Measurements from ENCODE around the gene RPL22L1. TPM values are rescaled to one million over a fixed set of nuclear protein-coding genes. Genes with fewer than 3 reads are reported as not detected.
"Not testable (repeated sequence)": the region's sequence is repeated elsewhere in the genome, so short reads cannot be mapped to it uniquely, and the experiment has no call there.

Gene RPL22L1
- total RNA-seq, 4 donors from 2014 or later = 76.0 to 344 (median 191) TPM

DNA sequence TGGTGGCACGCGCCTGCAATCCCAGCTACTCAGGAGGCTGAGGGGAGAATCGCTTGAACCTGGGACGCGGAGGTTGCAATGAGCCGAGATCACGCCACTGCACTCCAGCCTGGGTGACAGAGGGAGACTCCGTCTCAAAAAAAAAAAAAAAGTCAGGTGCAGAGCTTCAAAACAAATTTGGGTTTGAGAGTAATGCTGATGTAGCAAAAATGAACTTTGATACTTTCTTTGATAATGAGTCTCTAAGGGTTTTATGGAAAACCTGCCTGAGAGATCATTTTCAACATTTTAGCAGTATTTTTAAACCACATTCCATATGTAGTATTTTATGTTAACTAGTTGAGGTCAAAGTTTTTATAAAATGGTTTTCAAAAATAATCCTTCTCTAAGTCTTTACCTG is 23.9 kb upstream of the RPL22L1 start:
- no peak for DNase-seq
- Histone ChIP-seq H3K9me3 (no peaks in the 10 kb centered on the region), H3K27ac (no peak overlapping the region), H3K36me3 (no peaks in the 10 kb centered on the region), H3K27me3 (no peaks in the 10 kb centered on the region), H3K4me1 (no peaks in the 10 kb centered on the region), H3K4me3 (no peak overlapping the region)
- TF ChIP-seq POLR2A (IDR thresholded peaks at IDR 0.05) = no peak
- TF ChIP-seq, protein P1, sequence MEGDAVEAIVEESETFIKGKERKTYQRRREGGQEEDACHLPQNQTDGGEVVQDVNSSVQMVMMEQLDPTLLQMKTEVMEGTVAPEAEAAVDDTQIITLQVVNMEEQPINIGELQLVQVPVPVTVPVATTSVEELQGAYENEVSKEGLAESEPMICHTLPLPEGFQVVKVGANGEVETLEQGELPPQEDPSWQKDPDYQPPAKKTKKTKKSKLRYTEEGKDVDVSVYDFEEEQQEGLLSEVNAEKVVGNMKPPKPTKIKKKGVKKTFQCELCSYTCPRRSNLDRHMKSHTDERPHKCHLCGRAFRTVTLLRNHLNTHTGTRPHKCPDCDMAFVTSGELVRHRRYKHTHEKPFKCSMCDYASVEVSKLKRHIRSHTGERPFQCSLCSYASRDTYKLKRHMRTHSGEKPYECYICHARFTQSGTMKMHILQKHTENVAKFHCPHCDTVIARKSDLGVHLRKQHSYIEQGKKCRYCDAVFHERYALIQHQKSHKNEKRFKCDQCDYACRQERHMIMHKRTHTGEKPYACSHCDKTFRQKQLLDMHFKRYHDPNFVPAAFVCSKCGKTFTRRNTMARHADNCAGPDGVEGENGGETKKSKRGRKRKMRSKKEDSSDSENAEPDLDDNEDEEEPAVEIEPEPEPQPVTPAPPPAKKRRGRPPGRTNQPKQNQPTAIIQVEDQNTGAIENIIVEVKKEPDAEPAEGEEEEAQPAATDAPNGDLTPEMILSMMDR (IDR thresholded peaks at IDR 0.05) = no peak
- intact Hi-C loops (cut with DNase I) = no loop called here
- WGBS, 2 donors = 95 to 99% methylated on average over 8 of the region's 8 CpGs

DNA sequence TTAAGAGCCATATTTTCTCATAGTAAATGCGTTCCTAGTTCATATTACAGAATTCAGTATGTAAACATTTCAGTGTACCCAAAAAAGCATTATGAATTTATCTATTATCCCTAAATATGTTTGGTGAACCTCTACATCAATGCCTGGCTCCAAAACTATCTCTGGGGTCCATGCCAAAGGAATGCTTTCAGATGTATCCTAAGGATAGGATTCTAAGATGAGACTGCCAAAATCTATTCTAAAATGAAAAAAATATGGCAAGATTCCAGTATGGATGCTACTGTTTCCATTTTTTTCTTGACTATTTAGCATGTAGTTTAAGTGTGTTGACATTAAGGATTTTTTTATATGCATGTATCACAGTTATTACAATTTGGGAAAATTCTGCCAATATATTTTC is 19.6 kb upstream of the RPL22L1 start:
- DNase-seq = no peak
- no peak for TF ChIP-seq POLR2A (IDR thresholded peaks at IDR 0.05)
- TF ChIP-seq, protein P1 (IDR thresholded peaks at IDR 0.05) = no peak
- intact Hi-C loops (cut with DNase I) = no loop called here
- 41 to 43% methylated on average over 1 of the region's 1 CpG for WGBS, 2 donors
- Histone ChIP-seq H3K4me1 (no peaks in the 10 kb centered on the region), H3K27me3 (no peaks in the 10 kb centered on the region), H3K36me3 (no peaks in the 10 kb centered on the region), H3K4me3 (no peak overlapping the region), H3K27ac (no peak overlapping the region), H3K9me3 (no peaks in the 10 kb centered on the region)

DNA sequence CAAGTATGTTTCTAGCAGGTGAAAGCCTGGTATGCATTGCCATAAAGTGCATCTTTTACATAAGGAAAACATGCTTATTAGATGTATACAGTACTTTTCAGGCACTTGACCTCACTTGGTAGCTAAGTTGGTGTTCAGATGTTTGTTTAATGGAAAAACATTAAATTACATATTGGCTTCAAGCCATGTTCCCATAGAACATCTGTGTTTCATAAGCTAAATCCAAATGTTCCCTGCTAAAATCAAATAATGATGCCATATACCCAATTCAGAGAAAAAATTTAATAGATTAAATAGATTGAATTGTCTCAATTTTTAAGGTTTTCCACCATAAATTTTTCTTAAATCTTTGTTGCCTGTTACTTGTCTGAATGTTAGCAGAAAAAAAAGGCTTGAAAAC is 19.1 kb upstream of the RPL22L1 start:
- intact Hi-C loops (cut with DNase I) = no loop called here
- no peak for DNase-seq

DNA sequence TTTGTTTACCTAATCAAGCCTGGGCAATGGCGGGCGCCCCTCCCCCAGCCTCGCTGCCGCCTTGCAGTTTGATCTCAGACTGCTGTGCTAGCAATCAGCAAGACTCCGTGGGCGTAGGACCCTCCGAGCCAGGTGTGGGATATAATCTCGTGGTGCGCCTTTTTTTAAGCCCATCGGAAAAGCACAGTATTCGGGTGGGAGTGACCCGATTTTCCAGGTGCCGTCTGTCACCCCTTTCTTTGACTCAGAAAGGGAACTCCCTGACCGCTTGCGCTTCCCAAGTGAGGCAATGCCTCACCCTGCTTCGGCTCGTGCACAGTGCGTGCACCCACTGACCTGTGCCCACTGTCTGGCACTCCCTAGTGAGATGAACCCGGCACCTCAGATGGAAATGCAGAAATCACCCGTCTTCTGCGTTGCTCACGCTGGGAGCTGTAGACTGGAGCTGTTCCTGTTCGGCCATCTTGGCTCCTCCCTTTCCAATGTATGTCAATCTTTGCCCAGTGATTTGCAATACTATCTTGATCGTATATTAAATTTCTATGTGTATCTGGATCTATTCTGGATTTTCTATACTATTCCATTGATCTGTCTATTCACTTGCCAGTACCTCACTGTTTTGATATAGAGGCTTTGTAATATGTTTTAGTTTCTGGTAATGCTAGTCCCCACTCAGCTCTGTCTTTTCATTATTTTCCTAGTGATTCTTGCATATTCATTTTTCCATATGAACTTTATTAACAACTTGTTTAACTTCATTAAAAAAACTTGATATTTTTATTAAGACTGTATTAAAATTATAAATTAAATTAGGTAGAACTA is 14.3 kb upstream of the RPL22L1 start:
- H3K4me1 ChIP-seq; H3K27ac ChIP-seq; H3K9me3 ChIP-seq; H3K36me3 ChIP-seq; H3K27me3 ChIP-seq; DNase-seq; intact Hi-C loops (cut with DNase I): not testable (repeated sequence)
- H3K4me3 ChIP-seq = peak overlapping the region in 1 of 4 donors; percentile 4
- WGBS, 2 donors = 95 to 99% methylated on average over 8 to 11 of the region's 24 CpGs

More for the DNA sequence above, 19.1 kb upstream of the RPL22L1 start:
- TF ChIP-seq, protein P1 (IDR thresholded peaks at IDR 0.05) = no peak
- TF ChIP-seq POLR2A (IDR thresholded peaks at IDR 0.05) = no peak
- no peaks in the 10 kb centered on the region for H3K9me3 ChIP-seq
- no peaks in the 10 kb centered on the region for H3K27me3 ChIP-seq
- H3K36me3 ChIP-seq = no peaks in the 10 kb centered on the region
- no peaks in the 10 kb centered on the region for H3K4me1 ChIP-seq
- H3K4me3 ChIP-seq = no peak overlapping the region
- H3K27ac ChIP-seq = no peak overlapping the region

DNA sequence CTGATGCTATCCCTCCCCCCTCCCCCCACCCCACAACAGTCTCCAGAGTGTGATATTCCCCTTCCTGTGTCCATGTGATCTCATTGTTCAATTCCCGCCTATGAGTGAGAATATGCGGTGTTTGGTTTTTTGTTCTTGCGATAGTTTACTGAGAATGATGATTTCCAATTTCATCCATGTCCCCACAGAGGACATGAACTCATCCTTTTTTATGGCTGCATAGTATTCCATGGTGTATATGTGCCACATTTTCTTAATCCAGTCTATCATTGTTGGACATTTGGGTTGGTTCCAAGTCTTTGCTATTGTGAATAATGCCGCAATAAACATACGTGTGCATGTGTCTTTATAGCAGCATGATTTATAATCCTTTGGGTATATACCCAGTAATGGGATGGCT is 8.7 kb upstream of the RPL22L1 start:
- H3K9me3 ChIP-seq; H3K36me3 ChIP-seq; H3K27ac ChIP-seq; H3K4me1 ChIP-seq; H3K4me3 ChIP-seq; DNase-seq; intact Hi-C loops (cut with DNase I); H3K27me3 ChIP-seq: not testable (repeated sequence)
- WGBS, 2 donors = 100% methylated on average over 1 to 3 of the region's 5 CpGs

DNA sequence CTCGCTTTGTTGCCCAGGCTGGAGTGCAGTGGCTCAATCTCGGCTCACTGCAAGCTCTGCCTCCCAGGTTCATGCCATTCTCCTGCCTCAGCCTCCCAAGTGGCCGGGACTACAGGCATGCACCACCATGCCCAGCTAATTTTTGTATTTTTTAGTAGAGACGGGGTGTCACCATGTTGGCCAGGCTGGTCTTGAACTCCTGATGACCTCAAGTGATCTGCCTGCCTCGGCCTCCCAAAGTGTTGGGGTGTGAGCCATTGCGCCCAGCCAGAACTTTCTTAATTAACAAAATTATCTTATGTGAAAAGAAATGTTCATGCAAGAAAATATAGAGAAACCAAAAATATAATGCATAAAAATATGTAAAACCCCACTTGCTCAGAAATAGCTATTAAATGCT is 7.3 kb upstream of the RPL22L1 start:
- H3K27me3 ChIP-seq; H3K4me1 ChIP-seq; intact Hi-C loops (cut with DNase I); H3K4me3 ChIP-seq; DNase-seq; H3K9me3 ChIP-seq; H3K27ac ChIP-seq; H3K36me3 ChIP-seq: not testable (repeated sequence)
- WGBS, 2 donors = 87 to 88% methylated on average over 6 of the region's 6 CpGs

DNA sequence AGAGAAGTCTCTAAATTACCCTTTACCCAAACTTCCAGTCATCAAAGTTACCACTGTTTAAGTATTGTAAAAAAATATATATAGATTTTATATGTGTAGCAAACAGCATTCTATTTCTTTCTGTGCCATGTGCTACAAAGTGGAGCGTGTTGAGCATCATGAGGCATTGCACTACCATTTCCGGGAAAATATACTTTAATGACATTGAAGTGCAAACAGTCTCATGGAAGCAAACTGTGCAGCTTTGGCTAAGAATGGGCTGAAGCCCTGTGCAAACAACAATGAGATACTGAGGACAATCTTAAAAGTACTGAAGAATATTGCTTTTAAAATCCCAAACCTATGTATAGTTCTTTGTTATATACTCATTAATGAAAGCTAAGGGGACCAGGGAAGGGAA is 6.5 kb upstream of the RPL22L1 start:
- TF ChIP-seq, protein P1 (IDR thresholded peaks at IDR 0.05) = no peak
- no peak for TF ChIP-seq POLR2A (IDR thresholded peaks at IDR 0.05)
- Histone ChIP-seq H3K27ac (no peak overlapping the region), H3K9me3 (no peaks in the 10 kb centered on the region), H3K4me1 (no peaks in the 10 kb centered on the region), H3K36me3 (no peaks in the 10 kb centered on the region), H3K27me3 (no peaks in the 10 kb centered on the region), H3K4me3 (no peak overlapping the region)
- intact Hi-C loops (cut with DNase I) = no loop called here
- 77 to 86% methylated on average over 2 of the region's 2 CpGs for WGBS, 2 donors
- DNase-seq = no peak
